PC-3 (cell line): ENCODE data around the gene FAM107A. TPM values are rescaled to one million over a fixed set of nuclear protein-coding genes. Genes with fewer than 3 reads are reported as not detected.

Experiments used
- ATAC-seq: fragments of 200-7000 bp; cut with Tn5 transposase; 2 replicates; pipeline ENCODE4 v1.9.1; 2020; ENCODE audit warnings: mild to moderate bottlenecking, moderate library complexity
- BruUV-seq: library from RNA; stranded (reverse); fragments of 400-500 nt; replicated peaks from 2 replicates; lab custom pipeline; 2021; lab: Mats Ljungman, UMichigan
- CTCF ChIA-PET: fragments of 300-600 bp; sonication (Branson Sonifier 250); formaldehyde crosslinking; loops from one replicate; lab custom pipeline; 2022; ENCODE audit warnings: antibody characterized with exemption; lab: Charles Lee
- POLR2A ChIA-PET: fragments of 300-600 bp; sonication (Branson Sonifier 250); formaldehyde crosslinking; loops from one replicate; lab custom pipeline; 2022; ENCODE audit warnings: antibody characterized with exemption; ENCODE audit not compliant: unreplicated experiment; lab: Charles Lee
- DNase-seq: peaks from one replicate; pipeline ENCODE4 v3.0.0-alpha.2; 2015
- H2AFZ ChIP-seq: fragments of 300-600 bp; sonication (generic); 2 replicates; pipeline ENCODE4 v1.6.0; 2016; ENCODE audit warnings: antibody characterized with exemption, low read length
- H3F3A ChIP-seq: fragments of 300-600 bp; sonication (generic); one replicate; pipeline ENCODE4 v1.6.0; 2017; ENCODE audit warnings: antibody characterized with exemption, low read length, control low read depth, mild to moderate bottlenecking; ENCODE audit not compliant: unreplicated experiment
- H3K27ac ChIP-seq: fragments of 300-600 bp; sonication (generic); 2 replicates; pipeline ENCODE4 v1.5.1; 2016; ENCODE audit warnings: mild to moderate bottlenecking, low read length
- H3K27me3 ChIP-seq: fragments of 300-600 bp; sonication (generic); 2 replicates; pipeline ENCODE4 v1.6.1; 2016; ENCODE audit warnings: low read length, mixed read lengths
- H3K36me3 ChIP-seq: fragments of 300-600 bp; sonication (generic); 2 replicates; pipeline ENCODE4 v1.6.1; 2016; ENCODE audit warnings: low read depth, mixed run types, low read length, mixed read lengths
- H3K4me1 ChIP-seq: fragments of 300-600 bp; sonication (generic); 2 replicates; pipeline ENCODE4 v1.5.1; 2016; ENCODE audit warnings: low read length; ENCODE audit not compliant: insufficient read depth
- H3K4me2 ChIP-seq: fragments of 300-600 bp; sonication (generic); 2 replicates; pipeline ENCODE4 v1.6.0; 2016; ENCODE audit warnings: low read length
- H3K4me3 ChIP-seq: fragments of 300-600 bp; sonication (generic); 2 replicates; pipeline ENCODE4 v1.5.1; 2016; ENCODE audit warnings: mild to moderate bottlenecking, low read length, mixed read lengths
- H3K79me2 ChIP-seq: fragments of 300-600 bp; sonication (generic); 2 replicates; pipeline ENCODE4 v1.6.1; 2017; ENCODE audit warnings: low read length, mixed read lengths
- H3K9ac ChIP-seq: fragments of 300-600 bp; sonication (generic); 2 replicates; pipeline ENCODE4 v1.6.0; 2016; ENCODE audit warnings: mild to moderate bottlenecking, low read length
- H3K9me2 ChIP-seq: fragments of 300-600 bp; sonication (generic); replicated peaks from 2 replicates; pipeline ENCODE4 v1.6.1; 2016; ENCODE audit warnings: mixed run types, low read length, mixed read lengths
- H3K9me3 ChIP-seq: fragments of 300-600 bp; sonication (generic); 2 replicates; pipeline ENCODE4 v1.6.1; 2016; ENCODE audit warnings: low read length, mixed read lengths
- H4K20me1 ChIP-seq: fragments of 300-600 bp; sonication (generic); 2 replicates; pipeline ENCODE4 v1.6.1; 2016; ENCODE audit warnings: low read length, mixed read lengths
- CTCF ChIP-seq: fragments of 300-600 bp; sonication (generic); conservative IDR thresholded peaks from 2 replicates; pipeline ENCODE4 v1.5.1; 2017; ENCODE audit warnings: antibody characterized with exemption, low read depth, mild to moderate bottlenecking, low read length
- EZH2 ChIP-seq: fragments of 300-600 bp; sonication (generic); IDR thresholded peaks from one replicate; pipeline ENCODE4 v1.6.1; 2017; ENCODE audit warnings: antibody characterized with exemption, mild to moderate bottlenecking, low read length; ENCODE audit not compliant: unreplicated experiment
- EZH2phosphoT487 ChIP-seq: fragments of 300-600 bp; sonication (generic); IDR thresholded peaks from 2 replicates; pipeline ENCODE4 v1.6.1; 2018; ENCODE audit warnings: mild to moderate bottlenecking, antibody characterized with exemption, low read length, borderline replicate concordance
- intact Hi-C: fragments of 100-400 bp; cut with micrococcal nuclease; formaldehyde crosslinking; loops from 2 replicates; pipeline ENCODE4 v1.9.0; 2023
- total RNA-seq: library from RNA; depleted of rRNA; stranded (reverse); fragments of >200 nt; gene quantifications from 2 replicates; pipeline ENCODE4 v1.2.3, GENCODE V29; 2014

The FAM107A gene
- total RNA-seq, 1 experiment from 2014 or later, result 0.07 TPM

DNA sequence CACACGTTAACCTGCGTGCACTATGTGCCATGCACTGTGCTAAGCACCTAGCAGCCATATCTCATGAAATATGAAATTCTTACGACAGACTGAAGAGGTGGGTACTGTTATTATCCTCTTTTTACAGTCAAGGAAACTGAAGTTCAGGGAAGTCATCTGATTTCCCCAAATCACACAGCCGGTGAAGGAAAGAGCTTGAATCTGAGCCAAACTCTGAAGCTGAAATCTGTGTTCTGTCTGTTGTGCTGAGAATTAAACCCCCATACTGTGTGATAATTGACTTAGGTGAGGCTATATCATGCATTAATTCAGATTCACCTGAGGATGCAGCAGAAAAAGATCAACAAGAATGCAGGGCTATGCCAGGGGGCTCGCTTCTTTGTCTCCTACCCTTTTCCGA lies 475 bp downstream of the FAM107A start:
- Histone ChIP-seq H3K4me3 (no peak overlapping the region), H3K4me1 (no peaks in the 10 kb centered on the region), H4K20me1 (no peaks in the 10 kb centered on the region), H3K36me3 (no peaks in the 10 kb centered on the region), H3K9ac (no peak overlapping the region), H3K9me2 (no peaks in the 10 kb centered on the region), H2AFZ (no peak overlapping the region), H3K9me3 (no peaks in the 10 kb centered on the region), H3K27me3 (no peaks in the 10 kb centered on the region), H3K4me2 (no peak overlapping the region), H3K27ac (no peak overlapping the region), H3K79me2 (no peaks in the 10 kb centered on the region), H3F3A (no peaks in the 10 kb centered on the region)
- ATAC-seq (no peak), DNase-seq (no peak)
- BruUV-seq, result no TSS peak
- ChIA-PET CTCF (no interaction called here), POLR2A (no interaction called here)
- TF ChIP-seq EZH2phosphoT487 (no peak), EZH2 (no peak), CTCF (no peak)
- intact Hi-C loops, result no loop called here

DNA sequence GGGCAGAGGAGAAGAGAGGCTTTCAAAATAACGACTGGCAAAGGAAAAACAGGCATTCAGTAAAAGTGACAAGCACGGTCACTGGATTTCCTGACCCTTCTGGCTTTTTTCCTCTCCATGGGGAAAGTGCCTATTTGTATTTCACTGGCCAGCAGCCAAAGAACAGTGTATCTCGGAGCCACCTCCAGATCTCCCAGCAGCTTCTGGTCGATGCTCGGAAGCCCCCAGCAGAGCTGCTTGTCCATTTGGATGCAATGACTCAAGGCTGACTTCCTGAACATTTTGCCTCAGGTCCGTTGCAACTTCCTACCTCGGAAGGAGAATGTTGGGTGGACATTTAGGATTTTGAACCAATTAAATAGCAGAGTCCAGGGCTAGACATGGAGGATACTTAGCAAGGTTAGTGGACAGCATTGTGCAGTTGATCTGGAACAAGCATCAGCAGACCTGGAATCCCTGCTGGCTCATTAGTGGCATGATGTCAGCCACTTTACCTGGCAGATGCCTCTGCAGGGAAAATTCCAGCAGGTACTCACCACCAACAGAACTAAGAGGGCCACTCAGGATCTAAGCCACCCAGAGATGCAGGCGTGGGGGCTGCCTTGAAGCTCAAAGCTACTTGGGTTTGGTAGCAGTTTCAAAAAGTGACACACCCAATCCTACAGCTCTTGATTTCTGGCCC lies 1.1 kb downstream of the FAM107A start:
- no peak overlapping the region for H3K4me2 ChIP-seq
- ChIA-PET POLR2A (no interaction called here), CTCF (no interaction called here)
- no peaks in the 10 kb centered on the region for H4K20me1 ChIP-seq
- no peak for DNase-seq
- H2AFZ ChIP-seq, result no peak overlapping the region
- no peak overlapping the region for H3K9ac ChIP-seq
- no peaks in the 10 kb centered on the region for H3K9me2 ChIP-seq
- no peaks in the 10 kb centered on the region for H3K79me2 ChIP-seq
- no peaks in the 10 kb centered on the region for H3K4me1 ChIP-seq
- no peak for TF ChIP-seq EZH2phosphoT487
- no peak for TF ChIP-seq EZH2
- TF ChIP-seq CTCF, result no peak
- ATAC-seq, result peak; percentile 14; the same call in 1 of the 2 replicates
- H3F3A ChIP-seq, result no peaks in the 10 kb centered on the region
- no peak overlapping the region for H3K27ac ChIP-seq
- no peaks in the 10 kb centered on the region for H3K36me3 ChIP-seq
- no peak overlapping the region for H3K4me3 ChIP-seq
- no peaks in the 10 kb centered on the region for H3K27me3 ChIP-seq
- intact Hi-C loops, result no loop called here
- no peaks in the 10 kb centered on the region for H3K9me3 ChIP-seq
- BruUV-seq, result no TSS peak

GRCh38 chr3:58574682-58575081 lies 2.5 kb downstream of the FAM107A start:
- Histone ChIP-seq H4K20me1 (no peaks in the 10 kb centered on the region), H3K4me1 (no peaks in the 10 kb centered on the region), H3F3A (no peaks in the 10 kb centered on the region), H3K4me2 (no peak overlapping the region), H3K36me3 (no peaks in the 10 kb centered on the region), H3K9me2 (no peaks in the 10 kb centered on the region), H3K4me3 (no peak overlapping the region), H2AFZ (no peak overlapping the region), H3K9ac (no peak overlapping the region), H3K79me2 (no peaks in the 10 kb centered on the region), H3K27ac (no peak overlapping the region), H3K9me3 (no peaks in the 10 kb centered on the region), H3K27me3 (no peaks in the 10 kb centered on the region)
- DNase-seq, result no peak
- intact Hi-C loops, result no loop called here
- ChIA-PET POLR2A (no interaction called here), CTCF (no interaction called here)
- no TSS peak for BruUV-seq
- TF ChIP-seq EZH2phosphoT487, result no peak
- TF ChIP-seq EZH2, result no peak
- no peak for TF ChIP-seq CTCF
- no peak for ATAC-seq
